Left renal cortex interstitium (tissue), 4 donors: ENCODE results near the gene PPP2R5A. TPM values are rescaled to one million over a fixed set of nuclear protein-coding genes. Genes with fewer than 3 reads are reported as not detected.

Source experiments
- DNase-seq, 4 donors: peaks; one replicate each; pipeline ENCODE4 v3.0.0-alpha.2; 2013; ENCODE audit warnings: low read depth in 4 of 4, low spot score in 2 of 4, missing footprints in 1 of 4
- polyA plus RNA-seq, 4 donors: library from polyadenylated mRNA; unstranded; fragments of 120-200 nt; gene quantifications; one replicate each; pipeline ENCODE4 v1.2.1, GENCODE V29; 2013; ENCODE audit not compliant: insufficient read length in 4 of 4

The PPP2R5A gene
- 10 to 100 TPM; 30.6 to 40.2 (median 33.4) TPM for polyA plus RNA-seq

DNA sequence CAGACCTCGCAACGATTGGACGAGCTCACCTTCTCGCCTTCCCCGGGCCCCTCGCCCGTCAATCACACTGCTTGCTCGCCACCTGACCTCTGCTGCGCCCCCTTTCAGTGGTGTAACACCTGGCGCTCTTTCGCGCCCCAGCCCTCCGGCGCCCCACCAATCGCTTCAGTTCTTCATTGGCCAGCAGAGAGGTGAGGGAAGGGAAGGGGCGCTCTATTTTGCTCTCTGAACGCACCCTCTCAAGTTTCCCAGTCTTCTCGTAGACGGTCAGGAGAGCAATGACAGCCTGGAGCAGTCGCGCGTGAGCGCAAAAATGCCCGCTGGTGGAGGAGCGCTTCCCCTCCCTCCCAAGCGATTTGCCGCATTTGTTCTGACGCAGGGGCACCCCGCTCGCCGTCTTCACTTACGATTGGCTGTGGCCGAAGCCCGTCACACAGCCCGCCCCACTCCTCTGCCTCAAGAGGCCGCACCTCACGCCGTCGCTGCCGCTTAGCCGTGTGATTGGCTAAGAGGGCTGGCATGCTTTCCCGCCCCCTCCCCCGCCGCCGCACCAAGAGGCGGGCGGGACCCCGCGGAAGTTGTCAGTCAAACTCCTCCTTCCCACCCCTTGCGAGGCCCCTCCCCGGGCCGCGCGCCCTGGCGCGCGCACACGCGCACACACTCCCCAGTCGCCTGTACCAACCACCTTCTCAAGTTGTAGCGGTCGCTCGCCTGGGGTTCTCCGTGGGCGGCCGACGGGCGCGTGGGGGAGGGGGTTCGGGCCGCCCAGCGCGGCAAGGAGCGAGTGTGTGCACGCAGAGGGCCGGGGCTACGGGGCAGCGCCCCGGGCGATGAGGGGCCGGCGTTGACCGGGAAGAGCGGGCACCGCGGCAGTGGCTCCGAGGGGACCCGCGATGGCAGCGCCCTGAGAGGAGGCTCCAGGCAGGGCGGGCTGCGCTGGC, at the start of gene PPP2R5A:
Gene PPP2R5A (plus strand): TSS at position 667 of the 941 bp plus-strand sequence. CDS start 701 bp downstream, outside the sequence.
- DNase-seq = peak; percentile 93 to 97 (median 95)

DNA sequence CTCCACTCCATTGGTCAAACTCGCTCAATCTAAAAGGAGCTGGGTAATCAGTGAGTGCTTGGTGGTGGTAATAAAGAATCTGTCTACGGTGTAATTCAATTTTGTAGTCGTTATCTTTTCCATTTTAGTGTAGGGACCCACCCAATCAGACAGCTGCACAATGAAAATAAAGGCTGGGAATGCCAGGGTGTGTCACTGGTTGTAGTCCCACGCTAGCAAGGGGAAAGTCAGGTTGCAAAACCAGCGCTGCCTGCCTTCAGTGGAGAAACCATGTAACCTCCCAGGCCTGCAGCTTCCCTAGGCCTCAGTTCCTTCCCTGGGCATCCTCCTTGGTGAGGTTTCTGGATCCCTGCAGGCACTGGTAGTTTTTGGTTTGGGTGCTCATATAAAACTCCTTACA, 49.4 kb upstream of the PPP2R5A start:
- DNase-seq = no peak

DNA sequence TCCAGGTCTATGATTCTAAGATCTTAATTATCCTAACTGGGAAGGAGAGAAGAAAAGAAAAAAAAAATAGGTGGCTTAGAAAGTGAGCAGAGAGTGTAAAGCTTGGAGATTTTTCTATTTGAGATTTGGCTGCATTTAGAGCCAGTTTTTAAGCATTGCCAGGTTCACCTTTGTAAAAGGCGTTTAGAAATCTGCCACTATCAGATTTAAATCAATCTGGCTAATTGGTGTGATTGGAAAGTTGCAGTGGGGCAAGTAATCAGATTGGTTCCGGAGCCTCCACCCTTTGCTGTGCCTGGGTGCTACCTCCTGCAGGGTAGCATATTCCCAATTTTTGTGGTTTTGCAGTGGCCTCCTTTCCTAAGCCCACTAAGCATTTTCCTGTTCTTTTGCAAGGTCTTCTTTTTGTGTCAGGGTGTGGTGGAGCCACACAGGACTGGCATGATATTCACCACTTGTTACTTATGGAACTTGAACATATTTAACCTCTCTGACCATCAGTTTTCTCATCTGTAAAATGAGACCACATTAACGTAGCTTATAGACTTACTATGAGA, 48.5 kb upstream of the PPP2R5A start:
- DNase-seq = no peak

DNA sequence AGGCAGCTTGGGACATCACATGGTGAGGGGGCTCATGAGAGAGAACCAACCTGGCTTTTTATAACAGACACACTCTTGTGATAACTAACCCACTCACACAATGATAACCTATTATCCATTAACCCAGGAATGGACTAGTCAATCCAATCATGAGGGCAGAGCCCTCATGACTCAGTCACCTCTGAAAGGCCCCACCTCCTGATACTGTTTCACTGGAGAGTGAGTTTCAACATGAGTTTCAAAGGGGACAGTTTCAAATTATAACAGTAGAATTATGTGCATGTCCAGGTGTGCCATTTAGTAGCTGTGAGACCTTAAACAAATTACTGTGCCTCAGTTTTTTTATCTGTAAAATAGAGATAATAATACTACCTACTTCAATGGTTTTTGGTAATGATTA, 47.6 kb upstream of the PPP2R5A start:
- DNase-seq = no peak

DNA sequence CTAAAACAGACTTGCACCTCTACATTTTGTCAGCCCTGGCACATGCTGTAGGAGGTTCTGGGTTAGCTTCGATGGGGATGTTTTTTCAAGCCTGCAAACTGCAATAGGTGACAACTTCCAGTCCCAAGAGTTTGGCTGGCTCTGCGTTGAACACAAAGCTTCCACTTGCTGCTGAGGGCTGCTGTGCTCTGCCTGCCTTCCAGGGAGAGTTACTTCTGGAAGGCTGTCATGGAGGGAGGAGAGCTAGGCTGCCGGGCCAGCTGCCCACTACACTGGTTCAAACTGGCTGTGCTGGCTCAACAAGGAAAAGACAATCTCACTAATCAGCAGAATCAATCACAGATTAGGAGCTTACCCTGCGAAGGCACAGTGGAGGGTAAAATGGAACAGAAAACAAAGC, 46.7 kb upstream of the PPP2R5A start:
- DNase-seq = no peak

DNA sequence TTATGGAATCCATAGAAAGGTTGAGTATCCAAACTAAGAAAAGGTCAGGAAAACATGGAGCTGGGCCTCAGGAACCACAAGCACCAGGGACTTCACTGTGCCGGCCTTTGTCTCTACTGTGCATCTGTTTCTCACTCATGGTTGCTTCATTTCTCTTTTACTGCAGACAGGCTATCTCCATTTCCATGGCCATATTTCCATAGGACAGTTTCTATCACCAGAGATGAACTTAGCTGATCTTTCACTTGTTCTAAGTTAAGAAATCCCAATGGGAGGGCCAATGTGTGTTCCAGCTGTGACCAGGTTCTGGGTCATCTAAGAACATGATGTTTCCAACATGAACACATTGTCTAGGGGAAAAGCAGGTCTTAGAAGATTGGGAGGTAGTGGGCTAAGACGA, 43.7 kb upstream of the PPP2R5A start:
- DNase-seq = no peak

DNA sequence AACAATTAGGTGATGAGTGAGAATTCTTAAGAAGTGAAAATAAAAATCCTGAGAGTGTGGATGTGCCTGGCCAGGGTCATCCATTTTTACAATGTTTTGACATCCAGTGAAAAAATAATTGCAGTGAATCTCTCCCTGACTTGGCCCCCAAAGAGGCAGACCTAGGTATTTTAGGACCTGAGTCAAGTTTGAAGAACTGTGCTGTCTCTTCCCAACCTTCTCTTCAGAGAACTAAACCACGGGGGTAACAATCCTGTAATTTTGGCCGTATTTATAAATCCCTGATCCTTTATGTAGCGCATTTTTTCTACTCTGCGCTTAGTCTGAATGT, 43.3 kb upstream of the PPP2R5A start:
- no peak for DNase-seq

DNA sequence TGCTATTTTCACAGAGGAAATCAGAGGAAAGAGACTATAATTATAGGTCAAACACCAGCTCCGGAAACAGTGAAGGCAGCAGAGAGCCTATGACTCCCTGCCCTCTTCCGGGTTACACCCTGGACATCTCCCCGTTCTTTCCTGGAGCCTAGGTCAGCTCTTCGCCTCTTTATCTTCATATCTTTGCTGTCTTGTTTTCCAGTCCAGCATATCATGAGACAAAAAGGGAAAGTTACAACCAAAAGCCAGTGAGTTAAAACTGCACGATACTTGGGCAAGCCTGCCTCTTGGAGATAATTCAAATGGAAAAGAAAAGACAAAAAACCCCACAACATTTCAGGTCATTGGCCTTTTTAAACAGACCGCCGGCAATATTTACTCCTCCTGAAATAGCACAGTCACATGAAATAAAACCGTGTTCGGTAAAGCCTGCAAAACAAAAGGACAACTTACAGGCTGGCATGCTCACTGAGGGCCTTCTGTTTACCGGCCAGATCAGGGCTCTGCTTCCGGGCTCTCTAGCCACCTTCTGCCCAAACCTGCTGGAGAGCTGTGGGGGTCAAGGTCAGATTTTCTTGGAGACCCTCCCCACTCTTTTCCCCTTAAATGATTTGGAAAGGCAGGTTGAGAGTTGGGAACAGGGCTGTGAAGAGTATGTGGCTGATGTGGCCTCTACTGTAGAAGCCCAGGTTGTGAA, 42.8 kb upstream of the PPP2R5A start:
- no peak for DNase-seq

DNA sequence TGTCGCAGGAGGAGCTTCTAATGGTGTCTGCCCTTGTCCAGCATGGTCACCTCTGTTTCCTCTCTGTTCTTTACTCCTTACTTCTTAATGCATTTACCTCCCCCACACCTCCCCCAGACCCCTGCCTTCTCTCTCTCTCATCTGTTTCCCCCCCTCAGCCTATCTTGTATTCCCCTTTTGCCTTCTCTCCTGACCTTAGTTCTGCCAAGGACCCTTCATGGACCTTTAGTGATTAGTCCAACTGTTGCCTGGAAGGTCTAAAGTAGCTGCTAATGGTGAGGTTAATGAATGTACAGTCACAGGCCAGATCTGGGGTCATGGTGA, 42.3 kb upstream of the PPP2R5A start:
- no peak for DNase-seq

DNA sequence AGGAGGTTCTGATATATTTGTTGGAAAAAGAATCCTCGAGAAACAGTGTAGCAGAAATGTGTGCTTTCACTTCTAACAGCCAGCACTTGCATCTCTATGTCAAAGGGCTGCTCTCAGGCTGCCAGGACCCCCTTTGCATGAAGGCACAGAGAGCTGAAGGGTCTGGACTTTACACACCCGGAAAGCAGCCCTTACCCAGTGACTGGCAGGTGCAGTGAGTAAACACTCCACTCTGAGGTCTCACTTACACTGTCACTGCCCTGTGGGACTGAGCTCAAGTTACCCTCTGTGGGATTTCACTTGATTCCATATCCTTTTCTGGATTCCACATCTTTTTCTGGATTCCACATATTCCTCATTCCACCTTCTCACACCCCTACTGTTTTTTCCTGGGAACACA, 40.8 kb upstream of the PPP2R5A start:
- no peak for DNase-seq

DNA sequence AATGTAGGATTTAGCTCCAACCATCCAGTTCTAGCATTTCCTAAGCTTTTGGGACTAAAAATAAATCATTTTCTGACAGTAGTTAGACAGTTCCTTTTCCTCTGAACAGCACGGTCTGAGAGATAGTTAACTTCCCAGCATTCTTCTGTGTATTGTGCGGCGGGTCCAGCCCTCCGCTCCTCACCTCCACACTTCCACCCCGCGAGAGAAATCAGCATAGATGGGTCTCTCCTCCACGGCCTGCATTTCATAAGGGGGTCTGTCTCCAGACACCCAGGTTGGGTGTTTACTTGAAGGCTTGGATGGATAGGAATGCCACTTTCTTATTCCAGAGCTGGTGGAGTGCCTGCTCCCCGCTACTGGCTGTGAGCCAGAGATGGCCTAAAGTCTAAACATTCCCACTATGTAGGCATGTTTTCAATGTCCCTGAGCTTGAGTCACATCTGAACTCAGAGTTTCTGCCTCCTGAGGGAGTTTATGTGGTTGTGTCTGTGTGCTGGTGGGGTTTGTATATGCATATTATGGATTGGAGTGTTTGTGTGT, 38.0 kb upstream of the PPP2R5A start:
- DNase-seq = no peak

DNA sequence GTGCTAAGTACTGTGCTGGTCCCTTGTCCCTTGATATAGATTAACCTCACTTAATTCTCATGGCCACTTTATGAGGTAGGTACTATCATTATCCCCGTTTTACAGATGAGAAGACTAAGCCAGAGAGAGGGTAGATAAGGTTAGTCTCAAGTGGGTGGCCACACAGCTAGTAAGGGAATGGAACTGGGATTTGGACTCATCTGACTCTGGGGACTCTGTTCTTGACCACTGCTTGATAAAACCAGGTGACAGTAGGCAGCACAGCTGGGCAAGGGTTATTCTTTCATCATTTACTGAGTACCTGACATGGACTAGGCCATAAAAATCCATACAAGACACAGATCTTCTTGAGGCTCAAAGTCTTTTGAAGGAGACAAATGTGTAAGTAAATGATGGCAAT, 37.2 kb upstream of the PPP2R5A start:
- DNase-seq = no peak

DNA sequence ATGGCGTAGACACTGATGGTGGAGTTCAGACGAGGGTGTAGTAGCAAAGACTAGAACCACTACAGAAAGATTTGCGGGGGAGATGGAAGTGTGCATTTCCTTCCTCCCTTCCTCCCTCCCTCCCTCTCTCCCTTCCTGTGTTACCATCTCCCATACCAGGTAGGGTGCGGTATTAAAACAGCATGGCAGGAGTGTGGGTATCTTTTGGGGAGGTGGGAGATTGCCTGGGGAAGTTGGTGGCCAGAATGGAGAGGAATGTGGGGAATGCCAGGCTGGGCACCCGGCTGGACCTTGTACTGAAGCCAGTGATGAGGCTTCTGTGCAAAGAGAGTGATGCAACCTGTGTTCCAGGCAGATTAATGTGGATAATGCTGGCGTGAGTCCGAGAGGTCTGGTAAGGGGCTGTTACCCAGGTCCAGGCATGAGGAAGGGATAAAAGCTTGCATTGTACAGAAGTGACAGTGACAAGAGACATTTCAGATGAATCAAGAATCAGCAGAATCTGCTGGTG, 30.3 kb upstream of the PPP2R5A start:
- DNase-seq = no peak

DNA sequence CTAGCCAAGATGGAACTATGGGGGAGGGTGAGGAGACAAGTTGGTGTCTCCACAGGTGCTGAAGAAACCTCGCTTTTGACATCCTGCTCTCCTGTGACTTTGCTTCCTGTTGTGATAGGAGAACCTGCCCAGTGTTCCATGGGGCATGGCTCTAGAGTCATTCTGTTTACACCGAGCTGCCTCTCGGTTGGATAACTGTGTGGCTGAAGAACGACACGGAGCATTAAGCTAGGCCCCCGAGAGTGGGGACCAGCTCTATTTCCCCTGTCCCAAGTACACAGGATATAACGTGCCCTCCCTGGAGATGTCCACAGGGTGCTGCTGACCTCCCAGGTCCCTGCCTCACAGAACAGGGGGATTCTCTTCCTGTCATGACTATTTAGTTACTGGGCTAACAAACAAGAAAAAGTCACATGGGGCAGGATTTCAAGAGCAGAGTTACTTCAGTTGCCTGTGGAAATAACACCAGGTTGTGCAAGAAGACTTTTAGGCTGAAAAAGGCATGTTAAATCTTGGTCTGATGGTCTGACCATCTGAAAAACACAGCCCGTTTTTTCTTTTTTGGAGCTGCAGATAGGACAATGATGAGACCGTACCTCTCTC, 29.4 kb upstream of the PPP2R5A start:
- peak in 1 of 4 donors; percentile 13 for DNase-seq

DNA sequence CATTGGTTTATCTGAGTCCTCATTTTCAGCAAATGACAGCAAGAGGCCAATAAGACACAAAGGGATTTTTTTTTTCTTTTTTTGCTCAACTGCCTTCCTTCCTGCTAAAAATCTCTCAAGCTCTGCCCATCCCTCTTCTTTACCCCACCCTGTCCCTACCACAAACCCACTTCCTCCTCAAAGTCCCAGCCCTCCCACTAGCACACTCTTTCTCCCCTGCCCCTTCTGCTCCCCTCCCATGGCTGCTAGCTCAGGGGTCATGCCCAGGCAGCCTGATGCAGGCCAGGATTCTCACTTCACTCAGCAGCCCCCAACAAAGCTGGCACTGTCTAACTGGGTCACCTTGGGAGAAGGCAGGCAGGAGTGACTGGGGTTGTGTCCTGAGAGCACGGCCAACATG, 28.8 kb upstream of the PPP2R5A start:
- no peak for DNase-seq

DNA sequence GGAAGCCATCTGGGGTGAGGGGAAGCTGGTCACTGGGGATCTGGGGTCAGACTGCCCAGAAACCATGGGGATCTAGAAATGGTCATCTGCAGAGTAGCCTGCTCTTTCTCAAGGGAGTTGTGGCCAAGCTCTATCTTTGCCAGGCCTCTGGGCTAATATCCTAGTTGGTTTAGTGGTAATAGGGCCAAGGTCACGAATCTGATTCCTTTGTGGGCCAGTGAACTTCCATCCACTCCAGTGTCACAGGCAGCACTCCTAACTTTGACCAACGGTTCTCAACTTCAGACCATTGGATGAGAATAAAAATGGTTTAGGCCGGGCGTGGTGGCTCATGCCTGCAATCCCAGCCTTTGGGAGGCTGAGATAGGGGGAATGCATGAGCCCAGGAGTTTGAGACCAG, 28.1 kb upstream of the PPP2R5A start:
- DNase-seq = no peak

DNA sequence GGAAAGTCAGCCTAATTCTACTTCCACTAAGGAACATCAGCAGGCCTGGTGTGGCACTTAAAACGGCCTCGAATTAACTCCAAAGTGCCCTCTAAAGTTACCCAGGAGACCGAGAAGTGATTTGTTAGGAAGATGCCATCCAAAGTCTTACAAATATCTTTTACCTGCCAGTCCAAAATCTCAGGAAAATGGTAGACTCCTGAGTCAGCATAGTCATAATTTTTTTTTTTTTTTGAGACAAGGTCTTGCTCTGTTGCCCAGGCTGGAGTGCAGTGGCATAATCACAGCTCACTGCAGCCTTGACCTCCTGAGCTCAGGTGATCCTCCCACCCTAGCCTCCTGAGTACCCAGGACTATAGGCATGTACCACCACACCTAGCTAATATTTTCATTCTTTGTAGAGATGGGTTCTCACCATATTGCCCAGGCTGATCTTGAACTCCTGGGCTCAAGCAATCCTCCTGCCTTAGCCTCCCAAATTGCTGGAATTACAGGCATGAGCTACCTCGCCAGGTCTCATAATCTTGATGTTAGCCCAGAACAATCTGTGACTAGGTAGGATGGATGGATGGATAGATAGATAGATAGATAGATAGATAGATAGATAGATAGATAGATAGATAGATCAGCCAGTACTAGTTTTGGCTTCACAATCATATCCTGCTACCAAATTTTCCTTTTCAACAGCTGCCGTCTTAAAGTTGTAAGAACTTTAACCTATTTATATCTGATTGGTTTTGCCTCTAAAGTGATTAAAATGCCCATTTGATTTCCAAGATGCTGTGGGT, 25.3 kb upstream of the PPP2R5A start:
- no peak for DNase-seq

DNA sequence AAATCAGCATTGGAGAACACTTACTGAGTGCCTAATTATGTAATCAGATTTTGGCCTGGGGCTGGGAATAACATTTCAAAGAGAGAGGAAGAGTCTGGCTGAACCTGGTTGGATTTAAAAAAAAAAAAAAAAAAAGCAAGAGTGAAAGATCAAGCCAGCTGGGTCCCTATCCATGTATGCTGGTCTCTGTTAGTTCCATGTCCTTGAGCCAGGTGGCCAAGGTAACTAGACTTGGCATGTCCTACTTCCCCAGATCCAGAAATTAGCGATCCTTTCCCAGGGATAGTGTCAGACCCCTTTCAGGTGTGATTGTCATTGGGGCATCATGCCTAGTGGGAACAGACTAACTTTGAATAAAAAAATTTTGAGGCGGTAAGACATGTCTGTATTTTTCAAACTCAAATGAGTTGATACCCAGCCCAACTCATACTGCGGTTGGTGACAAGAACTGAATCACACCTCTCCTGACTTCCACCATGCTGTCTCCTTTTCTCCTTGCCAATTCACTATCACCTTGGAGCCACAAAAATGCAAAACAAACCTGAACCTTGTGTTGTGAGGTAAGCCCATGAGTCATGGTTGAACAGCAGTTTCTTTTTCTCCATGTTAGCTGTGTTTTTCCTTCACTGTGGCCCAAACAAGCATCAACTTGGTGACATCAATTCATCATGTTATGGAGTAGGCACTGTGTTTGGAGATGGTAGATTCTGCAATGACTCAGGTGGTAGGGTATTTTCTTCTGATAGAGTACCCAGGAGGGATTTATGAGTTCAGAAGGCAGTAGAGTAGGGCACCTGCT, 24.5 kb upstream of the PPP2R5A start:
- no peak for DNase-seq

DNA sequence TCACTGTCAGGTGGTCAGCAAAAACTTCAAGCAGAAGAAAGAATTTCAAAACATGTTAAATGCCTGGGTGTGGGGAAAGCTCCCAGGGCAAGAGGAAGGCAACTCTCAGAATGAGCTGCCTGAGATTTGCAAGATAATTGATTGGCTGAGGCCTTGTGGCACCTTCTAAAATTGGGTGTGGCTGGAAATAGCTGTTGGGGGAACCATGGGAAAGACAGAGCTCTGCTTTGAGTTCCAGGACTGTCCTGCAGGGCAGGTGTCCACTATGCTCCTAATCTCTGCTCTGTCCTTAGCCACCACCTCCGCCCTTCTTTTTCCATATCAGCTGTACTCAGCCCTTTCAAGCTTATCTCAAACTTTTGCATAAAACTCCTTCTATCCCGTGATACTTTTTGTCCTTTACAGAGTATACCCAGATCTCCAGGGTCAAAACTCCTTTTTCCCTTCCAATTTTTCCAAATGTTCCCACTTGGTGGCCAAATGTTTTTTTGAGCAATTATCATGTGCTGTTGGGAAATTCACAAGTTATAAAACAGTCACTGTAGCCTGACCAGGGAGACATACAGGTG, 23.8 kb upstream of the PPP2R5A start:
- no peak for DNase-seq
